Mucosa of stomach (tissue), 1 donor: Measurements from ENCODE around the gene MYBPC2.

Experiments
- H3K27me3 ChIP-seq: one replicate; pipeline ENCODE4 v1.7.0; 2013; ENCODE audit warnings: mild to moderate bottlenecking, low read length; ENCODE audit not compliant: control insufficient read depth, insufficient read depth
- H3K36me3 ChIP-seq: one replicate; pipeline ENCODE4 v1.7.0; 2013; ENCODE audit warnings: low read length; ENCODE audit not compliant: control insufficient read depth, insufficient read depth
- H3K4me1 ChIP-seq: one replicate; pipeline ENCODE4 v1.7.0; 2013; ENCODE audit warnings: mild to moderate bottlenecking, low read length; ENCODE audit not compliant: control insufficient read depth, insufficient read depth
- H3K4me3 ChIP-seq: one replicate; pipeline ENCODE4 v1.7.0; 2013; ENCODE audit warnings: low read length
- H3K9ac ChIP-seq: one replicate; pipeline ENCODE4 v1.7.0; 2013; ENCODE audit warnings: mild to moderate bottlenecking, low read length, moderate library complexity
- H3K9me3 ChIP-seq: one replicate; pipeline ENCODE4 v1.7.0; 2013; ENCODE audit warnings: mild to moderate bottlenecking, low read length, moderate library complexity; ENCODE audit not compliant: control insufficient read depth
- donor health status: Pancreatic carcinoma.

MYBPC2 gene

GRCh38 chr19:50515168-50515561, 82.5 kb downstream of the MYBPC2 start:
- H3K9ac ChIP-seq, result no peak overlapping the region
- peaks cover 6% of the 10 kb centered on the region for H3K4me1 ChIP-seq
- no peaks in the 10 kb centered on the region for H3K27me3 ChIP-seq
- no peak overlapping the region for H3K4me3 ChIP-seq
- no peaks in the 10 kb centered on the region for H3K36me3 ChIP-seq
- no peaks in the 10 kb centered on the region for H3K9me3 ChIP-seq
